Measurements from ENCODE around the gene SDHAF2. TPM values are rescaled to one million over a fixed set of nuclear protein-coding genes. Genes with fewer than 3 reads are reported as not detected.
"Not testable (repeated sequence)": the region's sequence is repeated elsewhere in the genome, so short reads cannot be mapped to it uniquely, and the experiment has no call there.

Gene SDHAF2
- polyA plus RNA-seq, 3 donors: 45.5 to 70.2 (median 64.8) TPM

- Mint-ChIP-seq H3K27ac (no peak overlapping the region), H3K4me1 (no peaks in the 10 kb centered on the region), H3K36me3 (peaks cover 7 to 13% of the 10 kb centered on the region in 2 donors), H3K9me3 (peaks cover 0 to 3% (median 0%) of the 10 kb centered on the region in 7 donors), H3K4me3 (no peak overlapping the region), H3K27me3 (ENCODE audit: low read depth in 3 of 3) (peaks cover 0 to 3% (median 2%) of the 10 kb centered on the region in 3 donors)
- Histone ChIP-seq H3K27ac (ENCODE audit: low read depth in 1 of 2, low read length in 2 of 2) (no peak overlapping the region), H3K9ac (ENCODE audit: insufficient read depth, low read length, poor library complexity, severe bottlenecking) (no peak overlapping the region), H3K36me3 (replicated peaks in 1 of 2; ENCODE audit: control insufficient read depth in 1 of 2, insufficient read depth in 2 of 2, low read length in 2 of 2) (peaks cover 3 to 15% of the 10 kb centered on the region in 2 donors), H3K4me2 (replicated peaks; ENCODE audit: extremely low read depth, low read length, poor library complexity, severe bottlenecking) (no peak overlapping the region), H3K27me3 (ENCODE audit: control insufficient read depth in 2 of 2, insufficient read depth in 2 of 2, low read length in 2 of 2) (no peaks in the 10 kb centered on the region), H2AFZ (ENCODE audit: insufficient read depth, low read depth, low read length, poor library complexity, severe bottlenecking) (no peak overlapping the region), H3K79me2 (ENCODE audit: insufficient read depth, low read length) (no peaks in the 10 kb centered on the region), H4K20me1 (ENCODE audit: insufficient read depth, low read length) (no peaks in the 10 kb centered on the region), H3K4me1 (ENCODE audit: control insufficient read depth in 1 of 2, insufficient read depth in 2 of 2, low read length in 2 of 2) (no peaks in the 10 kb centered on the region), H3K4me3 (replicated peaks in 1 of 3; ENCODE audit: low read depth in 2 of 3, low read length in 3 of 3) (no peak overlapping the region), H3K9me3 (replicated peaks in 1 of 2; ENCODE audit: control insufficient read depth in 1 of 2, insufficient read depth in 1 of 2, low read length in 2 of 2) (no peaks in the 10 kb centered on the region)
- TF ChIP-seq CTCF (IDR thresholded peaks at IDR 0.05): peak; percentile 99
- intact Hi-C loops (cut with micrococcal nuclease): loop anchor here (5.0 kb wide), 2 partner anchors 40 to 160 kb away; no protein-coding TSS in a partner anchor
- 5% methylated on average over 15 of the region's 18 CpGs for WGBS (ENCODE audit: insufficient coverage)
- peak; percentile 7 to 28 (median 9) for DNase-seq
These were observed 47.8 kb downstream of the SDHAF2 start for GRCh38 chr11:61477727-61478148.

GRCh38 chr11:61479360-61480058 lies 49.6 kb downstream of the SDHAF2 start:
- intact Hi-C loops (cut with micrococcal nuclease): loop anchor here (5.0 to 10.0 kb wide), 3 partner anchors 38 to 158 kb away; no protein-coding TSS in a partner anchor

More at GRCh38 chr11:61479360-61480058, 49.6 kb downstream of the SDHAF2 start:
- H2AFZ ChIP-seq (ENCODE audit: insufficient read depth, low read depth, low read length, poor library complexity, severe bottlenecking); H3K4me1 Mint-ChIP-seq; H3K9me3 ChIP-seq (replicated peaks in 1 of 2; ENCODE audit: control insufficient read depth in 1 of 2, insufficient read depth in 1 of 2, low read length in 2 of 2); H3K36me3 Mint-ChIP-seq; H3K27me3 ChIP-seq (ENCODE audit: control insufficient read depth in 2 of 2, insufficient read depth in 2 of 2, low read length in 2 of 2); H4K20me1 ChIP-seq (ENCODE audit: insufficient read depth, low read length); H3K9me3 Mint-ChIP-seq; DNase-seq; H3K4me2 ChIP-seq (replicated peaks; ENCODE audit: extremely low read depth, low read length, poor library complexity, severe bottlenecking); H3K4me1 ChIP-seq (ENCODE audit: control insufficient read depth in 1 of 2, insufficient read depth in 2 of 2, low read length in 2 of 2); H3K27ac Mint-ChIP-seq; H3K4me3 Mint-ChIP-seq; H3K36me3 ChIP-seq (replicated peaks in 1 of 2; ENCODE audit: control insufficient read depth in 1 of 2, insufficient read depth in 2 of 2, low read length in 2 of 2); H3K27me3 Mint-ChIP-seq (ENCODE audit: low read depth in 3 of 3); H3K79me2 ChIP-seq (ENCODE audit: insufficient read depth, low read length); H3K4me3 ChIP-seq (replicated peaks in 1 of 3; ENCODE audit: low read depth in 2 of 3, low read length in 3 of 3); H3K27ac ChIP-seq (ENCODE audit: low read depth in 1 of 2, low read length in 2 of 2); H3K9ac ChIP-seq (ENCODE audit: insufficient read depth, low read length, poor library complexity, severe bottlenecking): not testable (repeated sequence)
- WGBS (ENCODE audit: insufficient coverage): 95% methylated on average over 6 of the region's 11 CpGs
